Progenitor cell of endocrine pancreas (in vitro differentiated cells): ENCODE results near the gene CTNNA3. TPM values are rescaled to one million over a fixed set of nuclear protein-coding genes. Genes with fewer than 3 reads are reported as not detected.

Experiments
- DNase-seq: peaks from one replicate; pipeline ENCODE4 v3.0.0; 2021; ENCODE audit warnings: low spot score; ENCODE audit not compliant: unreplicated experiment
- H3K27ac Mint-ChIP-seq: 2 replicates; pipeline ENCODE4 v1.8.0; 2021; ENCODE audit warnings: mild to moderate bottlenecking, moderate library complexity, mixed read lengths
- H3K27me3 Mint-ChIP-seq: 2 replicates; pipeline ENCODE4 v1.8.0; 2021; ENCODE audit warnings: mixed read lengths
- H3K36me3 Mint-ChIP-seq: 2 replicates; pipeline ENCODE4 v1.8.0; 2022; ENCODE audit warnings: mixed read lengths; ENCODE audit not compliant: insufficient read depth
- H3K4me1 Mint-ChIP-seq: 2 replicates; pipeline ENCODE4 v1.8.0; 2021; ENCODE audit warnings: low read depth, mixed read lengths
- H3K4me3 Mint-ChIP-seq: 2 replicates; pipeline ENCODE4 v1.8.0; 2021; ENCODE audit warnings: low read depth, mild to moderate bottlenecking, moderate library complexity, mixed read lengths
- H3K9me3 Mint-ChIP-seq: 2 replicates; pipeline ENCODE4 v1.8.0; 2021; ENCODE audit warnings: low read depth, mixed read lengths
- total RNA-seq: library from RNA; stranded (reverse); gene quantifications from 2 replicates; pipeline ENCODE4 v1.2.1, GENCODE V29; 2021
- TF ChIP-seq, protein P1 (sequence below): fragments of 200-600 bp; sonication (generic); IDR thresholded peaks from one replicate; pipeline ENCODE4 v1.5.0; 2021; ENCODE audit warnings: antibody characterized with exemption, mild to moderate bottlenecking; ENCODE audit not compliant: unreplicated experiment

CTNNA3 gene
- total RNA-seq, 1 donor from 2014 or later, result 1.7 TPM

DNA sequence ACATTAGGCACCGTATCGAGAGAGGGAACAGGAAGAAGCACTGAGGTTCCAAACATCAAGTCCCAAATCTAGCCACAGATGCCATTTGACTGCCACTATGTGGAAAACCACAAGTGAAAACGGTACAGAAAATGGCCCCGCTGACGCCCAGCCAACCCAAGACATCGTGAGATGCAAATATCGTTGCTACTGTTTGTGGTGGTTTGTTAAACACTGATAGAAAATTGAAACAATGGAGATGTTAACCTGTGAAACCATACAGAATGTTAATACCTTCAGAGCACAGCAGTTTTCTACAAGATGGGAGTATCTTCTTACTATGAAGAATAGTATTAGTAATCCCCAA lies 922.5 kb downstream of the CTNNA3 start:
- no peak for DNase-seq
- H3K4me3 Mint-ChIP-seq, result no peak overlapping the region

DNA sequence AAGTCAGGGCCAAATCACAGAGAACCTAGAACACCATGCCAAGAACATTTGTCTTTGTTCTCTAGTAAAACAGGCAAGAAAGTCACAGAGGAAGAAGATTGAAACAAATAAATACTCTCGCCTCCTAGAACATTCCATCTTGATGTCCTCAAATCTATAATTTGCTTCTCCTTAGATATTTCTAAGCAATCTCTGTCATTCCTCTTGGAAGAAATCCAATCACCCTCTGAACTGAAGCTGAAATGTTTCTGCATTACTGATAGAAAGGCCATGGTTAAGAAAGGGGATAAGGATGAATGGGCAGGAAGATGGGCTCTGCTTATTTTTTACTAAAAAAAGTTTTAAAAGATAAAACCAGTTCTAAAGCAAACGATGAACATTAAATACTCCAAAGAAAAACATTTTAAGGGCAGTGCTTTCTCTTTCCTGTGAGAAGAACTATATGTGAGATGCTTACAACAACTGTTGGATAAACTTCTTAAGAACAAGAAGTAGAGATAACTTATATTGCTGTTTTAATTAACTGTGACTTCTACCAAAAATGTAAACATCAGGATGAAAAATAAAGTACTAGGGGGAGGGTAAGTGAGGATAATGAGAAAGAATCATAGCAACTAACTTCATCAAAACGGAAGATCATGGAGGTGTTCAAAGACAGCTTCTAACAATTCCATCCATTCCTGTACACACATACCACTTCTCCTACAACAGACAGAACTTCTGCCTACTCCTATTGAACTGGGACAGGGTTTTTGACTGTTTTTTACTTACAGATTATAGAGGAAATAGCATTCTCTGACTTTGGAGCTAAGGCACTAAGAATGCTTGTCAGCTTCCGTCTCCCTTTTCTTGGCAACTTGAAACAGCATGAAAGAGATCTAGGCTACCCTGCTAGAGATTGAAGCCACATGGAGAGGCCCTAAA lies 923.2 kb downstream of the CTNNA3 start:
- no peaks in the 10 kb centered on the region for H3K36me3 Mint-ChIP-seq
- TF ChIP-seq, protein P1, sequence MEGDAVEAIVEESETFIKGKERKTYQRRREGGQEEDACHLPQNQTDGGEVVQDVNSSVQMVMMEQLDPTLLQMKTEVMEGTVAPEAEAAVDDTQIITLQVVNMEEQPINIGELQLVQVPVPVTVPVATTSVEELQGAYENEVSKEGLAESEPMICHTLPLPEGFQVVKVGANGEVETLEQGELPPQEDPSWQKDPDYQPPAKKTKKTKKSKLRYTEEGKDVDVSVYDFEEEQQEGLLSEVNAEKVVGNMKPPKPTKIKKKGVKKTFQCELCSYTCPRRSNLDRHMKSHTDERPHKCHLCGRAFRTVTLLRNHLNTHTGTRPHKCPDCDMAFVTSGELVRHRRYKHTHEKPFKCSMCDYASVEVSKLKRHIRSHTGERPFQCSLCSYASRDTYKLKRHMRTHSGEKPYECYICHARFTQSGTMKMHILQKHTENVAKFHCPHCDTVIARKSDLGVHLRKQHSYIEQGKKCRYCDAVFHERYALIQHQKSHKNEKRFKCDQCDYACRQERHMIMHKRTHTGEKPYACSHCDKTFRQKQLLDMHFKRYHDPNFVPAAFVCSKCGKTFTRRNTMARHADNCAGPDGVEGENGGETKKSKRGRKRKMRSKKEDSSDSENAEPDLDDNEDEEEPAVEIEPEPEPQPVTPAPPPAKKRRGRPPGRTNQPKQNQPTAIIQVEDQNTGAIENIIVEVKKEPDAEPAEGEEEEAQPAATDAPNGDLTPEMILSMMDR, result no peak
- no peak overlapping the region for H3K4me3 Mint-ChIP-seq
- H3K4me1 Mint-ChIP-seq, result peaks cover 1% of the 10 kb centered on the region
- no peak for DNase-seq
- no peak overlapping the region for H3K27ac Mint-ChIP-seq
- no peaks in the 10 kb centered on the region for H3K27me3 Mint-ChIP-seq
- H3K9me3 Mint-ChIP-seq, result no peaks in the 10 kb centered on the region

More for the DNA sequence above, 922.5 kb downstream of the CTNNA3 start:
- no peaks in the 10 kb centered on the region for H3K9me3 Mint-ChIP-seq
- H3K36me3 Mint-ChIP-seq, result no peaks in the 10 kb centered on the region
- no peak overlapping the region for H3K27ac Mint-ChIP-seq
- TF ChIP-seq, protein P1, result no peak
- H3K4me1 Mint-ChIP-seq, result no peaks in the 10 kb centered on the region
- no peaks in the 10 kb centered on the region for H3K27me3 Mint-ChIP-seq

DNA sequence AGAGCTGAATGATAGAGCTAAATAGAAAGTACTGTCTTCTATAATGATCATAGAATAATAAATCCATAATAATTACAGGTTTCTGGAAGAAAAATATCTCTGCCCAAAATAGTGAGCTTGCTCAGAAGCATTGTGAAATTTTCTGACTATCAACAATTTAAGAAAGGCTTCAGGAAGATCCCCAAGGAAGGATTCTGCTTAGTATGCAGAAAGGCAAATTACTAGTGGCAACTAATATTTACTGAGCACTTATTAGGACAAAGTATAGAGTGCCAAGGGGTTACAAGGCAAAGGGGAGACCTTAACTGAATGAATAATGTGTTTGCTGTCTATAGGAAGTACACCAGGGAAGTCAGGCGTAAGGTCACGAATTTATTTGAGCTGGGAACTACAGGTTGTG lies 928.3 kb downstream of the CTNNA3 start:
- Mint-ChIP-seq H3K4me3 (no peak overlapping the region), H3K9me3 (no peaks in the 10 kb centered on the region), H3K27me3 (no peaks in the 10 kb centered on the region)

DNA sequence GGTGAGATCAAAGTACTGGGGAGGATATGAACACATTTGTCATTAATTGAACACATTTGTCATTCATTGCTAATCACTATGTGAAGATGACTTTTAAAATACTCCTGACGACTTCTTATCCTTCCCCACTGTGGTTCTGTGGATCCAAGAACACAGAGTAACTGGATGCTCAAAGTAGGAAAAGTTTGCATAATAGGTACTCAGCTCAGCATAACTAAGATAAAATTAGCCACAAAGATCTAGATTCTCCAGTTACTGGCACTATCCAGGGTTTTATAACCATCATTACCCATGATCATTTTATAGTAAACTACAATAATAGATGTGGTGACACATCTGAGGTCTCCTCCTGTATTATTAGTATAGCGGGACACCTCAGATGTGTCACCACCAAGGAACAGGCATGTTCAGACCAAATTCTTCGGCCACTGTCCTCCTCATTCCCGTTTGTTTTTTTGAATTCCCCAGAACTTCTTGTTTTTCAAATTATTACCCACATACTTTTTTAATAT lies 933.7 kb downstream of the CTNNA3 start:
- TF ChIP-seq, protein P1, result no peak
- Mint-ChIP-seq H3K4me3 (no peak overlapping the region), H3K36me3 (no peaks in the 10 kb centered on the region), H3K27ac (no peak overlapping the region), H3K27me3 (no peaks in the 10 kb centered on the region), H3K4me1 (no peaks in the 10 kb centered on the region), H3K9me3 (no peaks in the 10 kb centered on the region)
- no peak for DNase-seq

More for the DNA sequence above, 928.3 kb downstream of the CTNNA3 start:
- Mint-ChIP-seq H3K36me3 (no peaks in the 10 kb centered on the region), H3K4me1 (peaks cover 3% of the 10 kb centered on the region), H3K27ac (no peak overlapping the region)
- TF ChIP-seq, protein P1, result no peak
- no peak for DNase-seq

DNA sequence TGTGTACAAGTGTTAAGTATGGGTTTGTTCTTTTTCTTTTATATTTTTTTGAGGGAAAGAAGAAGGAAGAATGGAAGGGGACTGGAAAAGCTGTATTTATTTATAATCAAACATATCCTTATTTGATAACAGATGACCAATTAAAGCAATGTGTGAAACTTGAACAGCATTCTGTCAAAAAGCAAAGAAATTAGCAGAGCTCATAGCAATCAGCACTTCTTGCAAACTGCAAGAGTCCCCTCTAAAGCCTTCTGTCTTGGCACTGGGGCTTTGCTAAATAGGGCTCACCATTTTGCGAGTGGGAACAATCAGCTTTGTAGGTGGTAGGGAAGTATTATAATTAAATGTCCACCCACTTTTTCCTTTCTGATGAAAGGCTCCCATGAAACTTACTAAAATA lies 935.1 kb downstream of the CTNNA3 start:
- Mint-ChIP-seq H3K36me3 (no peaks in the 10 kb centered on the region), H3K4me3 (no peak overlapping the region), H3K27me3 (no peaks in the 10 kb centered on the region), H3K4me1 (no peaks in the 10 kb centered on the region), H3K9me3 (no peaks in the 10 kb centered on the region), H3K27ac (no peak overlapping the region)
- TF ChIP-seq, protein P1, result no peak
- no peak for DNase-seq
